Measurements from ENCODE around the gene OR13C2.
"Not testable (repeated sequence)": the region's sequence is repeated elsewhere in the genome, so short reads cannot be mapped to it uniquely, and the experiment has no call there.

Gene OR13C2

DNA sequence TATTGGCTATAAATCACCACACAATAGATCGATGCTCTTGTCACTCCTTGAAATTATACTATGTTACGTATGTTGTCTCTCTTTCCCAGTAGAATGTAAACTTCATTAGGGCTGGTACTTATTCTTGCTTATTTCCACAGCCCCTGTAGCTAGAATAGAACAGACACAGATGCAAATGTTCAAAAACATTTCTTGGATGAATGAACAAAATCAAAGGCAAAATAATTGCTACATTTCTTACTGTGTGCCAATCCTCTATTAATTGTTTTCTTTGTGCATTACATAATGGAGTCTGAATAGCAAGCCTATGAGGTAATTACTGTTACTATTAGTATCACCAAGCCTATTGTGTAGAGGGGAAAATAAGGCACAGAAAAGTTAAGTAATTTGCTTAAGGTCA lies 725 bp upstream of the OR13C2 start:
- TF ChIP-seq, protein P1, sequence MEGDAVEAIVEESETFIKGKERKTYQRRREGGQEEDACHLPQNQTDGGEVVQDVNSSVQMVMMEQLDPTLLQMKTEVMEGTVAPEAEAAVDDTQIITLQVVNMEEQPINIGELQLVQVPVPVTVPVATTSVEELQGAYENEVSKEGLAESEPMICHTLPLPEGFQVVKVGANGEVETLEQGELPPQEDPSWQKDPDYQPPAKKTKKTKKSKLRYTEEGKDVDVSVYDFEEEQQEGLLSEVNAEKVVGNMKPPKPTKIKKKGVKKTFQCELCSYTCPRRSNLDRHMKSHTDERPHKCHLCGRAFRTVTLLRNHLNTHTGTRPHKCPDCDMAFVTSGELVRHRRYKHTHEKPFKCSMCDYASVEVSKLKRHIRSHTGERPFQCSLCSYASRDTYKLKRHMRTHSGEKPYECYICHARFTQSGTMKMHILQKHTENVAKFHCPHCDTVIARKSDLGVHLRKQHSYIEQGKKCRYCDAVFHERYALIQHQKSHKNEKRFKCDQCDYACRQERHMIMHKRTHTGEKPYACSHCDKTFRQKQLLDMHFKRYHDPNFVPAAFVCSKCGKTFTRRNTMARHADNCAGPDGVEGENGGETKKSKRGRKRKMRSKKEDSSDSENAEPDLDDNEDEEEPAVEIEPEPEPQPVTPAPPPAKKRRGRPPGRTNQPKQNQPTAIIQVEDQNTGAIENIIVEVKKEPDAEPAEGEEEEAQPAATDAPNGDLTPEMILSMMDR (IDR thresholded peaks at IDR 0.05; ENCODE audit: borderline replicate concordance, control extremely low read depth, extremely low read depth, insufficient read depth, missing control alignments): no peak
- no peak for DNase-seq (ENCODE audit: low spot score)
- in situ Hi-C loops (cut with MboI; ENCODE audit: low sequenced_read_pairs, unreplicated experiment): no loop called here

DNA sequence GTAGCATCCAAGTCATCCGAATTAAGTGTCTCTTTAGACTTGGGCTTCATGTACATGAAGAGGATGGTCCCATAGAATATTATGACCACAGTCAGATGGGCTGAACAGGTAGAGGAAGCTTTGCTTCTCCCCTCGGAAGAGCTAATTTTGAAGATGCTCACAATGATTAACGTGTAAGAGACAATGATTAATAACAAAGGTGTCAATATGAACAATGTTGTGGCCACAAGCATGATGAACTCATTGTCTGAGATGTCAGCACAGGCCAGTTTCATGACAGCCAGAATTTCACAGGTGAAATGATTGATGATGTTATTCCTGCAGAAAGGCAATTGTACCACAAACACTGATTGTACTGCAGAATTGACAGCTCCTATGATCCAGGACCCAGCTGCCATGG lies 626 bp downstream of the OR13C2 start:
- DNase-seq (ENCODE audit: low spot score): no peak

DNA sequence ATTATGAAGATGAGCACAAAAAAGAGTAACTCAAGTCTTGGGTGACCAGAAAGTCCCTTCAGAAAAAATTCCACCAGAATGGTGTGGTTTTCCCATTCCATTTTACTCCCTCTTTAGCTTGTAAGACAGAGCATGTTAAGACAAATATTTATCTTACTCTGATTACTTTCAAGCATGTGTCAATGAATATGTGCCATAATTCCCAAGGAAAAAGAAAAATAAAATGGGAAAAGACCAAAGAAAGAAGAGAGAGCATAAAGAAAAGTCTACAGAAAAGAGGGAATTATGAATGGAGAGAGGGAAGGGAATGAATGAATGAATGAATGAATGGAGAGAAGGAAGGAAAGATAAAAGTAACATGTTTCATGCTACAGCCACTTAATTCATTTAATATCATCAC lies 6.1 kb downstream of the OR13C2 start, which contains the start of gene OR13C5:
Gene OR13C5, minus strand, starts transcription at position 101 of the 400 bp plus-strand sequence. Its CDS starts 0 bp downstream, at position 101.
- in situ Hi-C loops (cut with MboI; ENCODE audit: low sequenced_read_pairs, unreplicated experiment); DNase-seq (ENCODE audit: low spot score): not testable (repeated sequence)

More for the DNA sequence above, 626 bp downstream of the OR13C2 start:
- in situ Hi-C loops (cut with MboI; ENCODE audit: low sequenced_read_pairs, unreplicated experiment): no loop called here
- TF ChIP-seq, protein P1 (IDR thresholded peaks at IDR 0.05; ENCODE audit: borderline replicate concordance, control extremely low read depth, extremely low read depth, insufficient read depth, missing control alignments): no peak

DNA sequence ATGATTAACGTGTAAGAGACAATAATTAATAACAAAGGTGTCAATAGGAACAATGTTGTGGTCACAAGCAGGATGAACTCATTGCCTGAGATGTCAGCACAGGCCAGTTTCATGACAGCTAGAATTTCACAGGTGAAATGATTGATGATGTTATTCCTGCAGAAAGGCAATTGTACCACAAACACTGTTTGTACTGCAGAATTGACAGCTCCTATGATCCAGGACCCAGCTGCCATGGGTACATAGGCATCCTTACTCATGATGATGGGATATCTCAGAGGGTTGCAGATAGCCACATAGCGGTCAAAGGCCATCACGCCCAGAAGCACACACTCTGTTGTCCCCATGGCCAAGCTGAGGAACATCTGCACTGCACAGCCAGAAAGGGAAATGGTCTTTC lies 6.7 kb downstream of the OR13C2 start:
- DNase-seq (ENCODE audit: low spot score); in situ Hi-C loops (cut with MboI; ENCODE audit: low sequenced_read_pairs, unreplicated experiment): not testable (repeated sequence)

DNA sequence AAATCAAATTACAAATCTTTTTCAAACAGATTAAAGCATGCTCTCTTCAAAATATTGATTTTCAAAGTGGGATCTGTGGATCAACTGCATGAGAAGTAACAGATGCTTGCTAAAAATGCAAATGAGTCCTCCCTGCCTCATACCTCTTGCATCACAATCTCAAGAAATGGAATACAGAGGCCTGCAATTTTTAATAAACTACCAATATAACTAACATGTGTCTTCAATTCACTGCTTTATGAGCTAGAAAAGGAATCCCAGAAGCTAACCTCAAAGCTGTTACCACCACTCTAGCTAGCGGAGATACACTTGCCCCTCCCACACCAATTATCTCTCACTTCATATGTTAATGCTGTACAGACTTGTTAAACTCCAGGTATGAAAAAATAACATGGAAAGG lies 15.8 kb downstream of the OR13C2 start:
- in situ Hi-C loops (cut with MboI; ENCODE audit: low sequenced_read_pairs, unreplicated experiment): no loop called here
- TF ChIP-seq, protein P1 (IDR thresholded peaks at IDR 0.05; ENCODE audit: borderline replicate concordance, control extremely low read depth, extremely low read depth, insufficient read depth, missing control alignments): no peak
- no peak for DNase-seq (ENCODE audit: low spot score)

DNA sequence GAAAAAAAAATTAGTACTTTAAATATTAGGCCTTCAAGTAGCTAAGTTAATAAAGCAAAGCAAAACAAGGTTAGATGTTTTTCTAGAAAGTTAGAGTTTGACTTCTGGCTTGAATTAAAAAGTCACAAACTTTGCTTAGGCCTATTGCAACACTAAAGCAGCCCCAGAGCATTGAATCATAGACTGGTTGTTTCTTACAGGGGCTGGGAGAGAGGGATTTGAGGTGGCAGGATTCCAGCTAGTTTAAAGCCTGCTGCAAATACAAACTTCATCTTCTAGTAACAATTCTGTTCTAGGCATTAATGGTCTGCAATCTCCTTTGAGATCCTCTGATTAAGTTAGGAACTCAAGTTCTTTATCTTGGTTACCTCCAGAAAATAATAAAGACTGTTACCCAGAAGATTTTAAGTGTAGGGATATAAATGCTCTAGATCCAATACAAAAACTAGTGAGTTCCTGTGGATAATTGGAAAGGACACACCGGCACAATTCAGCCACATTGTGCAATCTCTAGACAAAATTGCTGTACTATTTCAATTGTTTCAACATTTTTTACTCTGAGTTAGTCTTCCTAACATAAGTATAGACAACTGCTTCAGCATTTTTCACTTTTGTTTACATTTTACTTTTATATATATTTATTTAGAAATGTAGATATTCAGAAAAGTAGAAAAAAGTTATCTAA lies 18.8 kb downstream of the OR13C2 start:
- TF ChIP-seq, protein P1 (IDR thresholded peaks at IDR 0.05; ENCODE audit: borderline replicate concordance, control extremely low read depth, extremely low read depth, insufficient read depth, missing control alignments): no peak
- in situ Hi-C loops (cut with MboI; ENCODE audit: low sequenced_read_pairs, unreplicated experiment): no loop called here
- DNase-seq (ENCODE audit: low spot score): no peak

DNA sequence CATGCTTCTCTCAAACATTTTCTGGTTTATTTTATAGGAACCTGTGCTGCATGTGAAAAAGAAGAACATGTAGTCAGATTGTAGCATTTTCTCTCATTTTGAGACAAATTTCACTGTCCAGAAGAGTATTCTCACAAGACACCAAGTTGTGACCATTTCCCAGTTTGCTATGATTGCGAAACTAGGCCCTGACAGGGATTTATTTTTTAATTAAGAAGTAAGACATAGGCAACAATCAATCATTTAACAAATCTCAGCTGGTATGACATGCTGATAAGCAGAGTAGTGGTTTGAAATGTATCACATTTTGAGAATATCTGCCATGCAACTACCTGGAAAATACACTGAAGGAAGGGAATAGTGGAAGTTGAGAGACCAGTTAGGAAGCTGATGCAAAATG lies 24.9 kb downstream of the OR13C2 start:
- DNase-seq (ENCODE audit: low spot score): no peak
- TF ChIP-seq, protein P1 (IDR thresholded peaks at IDR 0.05; ENCODE audit: borderline replicate concordance, control extremely low read depth, extremely low read depth, insufficient read depth, missing control alignments): no peak
- in situ Hi-C loops (cut with MboI; ENCODE audit: low sequenced_read_pairs, unreplicated experiment): no loop called here

DNA sequence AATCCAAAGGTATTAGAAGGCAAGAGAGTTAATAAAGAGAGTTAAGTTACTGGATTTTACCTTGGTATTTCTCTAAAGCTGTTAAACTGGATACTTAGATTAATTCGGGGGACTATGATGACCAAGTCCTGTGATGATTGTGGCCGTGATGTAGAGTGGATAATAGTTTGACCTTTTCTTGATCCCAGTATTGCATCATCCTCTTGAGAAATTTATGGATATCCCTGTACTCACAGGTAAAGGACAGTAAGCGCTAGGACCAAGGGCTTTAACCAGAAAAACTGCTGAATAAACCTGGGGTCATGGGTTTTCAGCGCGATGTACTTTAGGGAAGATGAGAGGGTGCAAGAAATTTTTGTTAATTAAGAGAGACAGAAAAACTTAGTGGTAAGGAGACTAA lies 28.2 kb downstream of the OR13C2 start:
- no peak for DNase-seq (ENCODE audit: low spot score)
- in situ Hi-C loops (cut with MboI; ENCODE audit: low sequenced_read_pairs, unreplicated experiment): no loop called here
- TF ChIP-seq, protein P1 (IDR thresholded peaks at IDR 0.05; ENCODE audit: borderline replicate concordance, control extremely low read depth, extremely low read depth, insufficient read depth, missing control alignments): no peak

Measured in GM13976 (cell line).